Measurements from ENCODE around the gene ATXN7L1. TPM values are rescaled to one million over a fixed set of nuclear protein-coding genes. Genes with fewer than 3 reads are reported as not detected.
A peak's percentile ranks its signal among the peaks of the same experiment; 100 is the strongest.

The ATXN7L1 gene, protein sequence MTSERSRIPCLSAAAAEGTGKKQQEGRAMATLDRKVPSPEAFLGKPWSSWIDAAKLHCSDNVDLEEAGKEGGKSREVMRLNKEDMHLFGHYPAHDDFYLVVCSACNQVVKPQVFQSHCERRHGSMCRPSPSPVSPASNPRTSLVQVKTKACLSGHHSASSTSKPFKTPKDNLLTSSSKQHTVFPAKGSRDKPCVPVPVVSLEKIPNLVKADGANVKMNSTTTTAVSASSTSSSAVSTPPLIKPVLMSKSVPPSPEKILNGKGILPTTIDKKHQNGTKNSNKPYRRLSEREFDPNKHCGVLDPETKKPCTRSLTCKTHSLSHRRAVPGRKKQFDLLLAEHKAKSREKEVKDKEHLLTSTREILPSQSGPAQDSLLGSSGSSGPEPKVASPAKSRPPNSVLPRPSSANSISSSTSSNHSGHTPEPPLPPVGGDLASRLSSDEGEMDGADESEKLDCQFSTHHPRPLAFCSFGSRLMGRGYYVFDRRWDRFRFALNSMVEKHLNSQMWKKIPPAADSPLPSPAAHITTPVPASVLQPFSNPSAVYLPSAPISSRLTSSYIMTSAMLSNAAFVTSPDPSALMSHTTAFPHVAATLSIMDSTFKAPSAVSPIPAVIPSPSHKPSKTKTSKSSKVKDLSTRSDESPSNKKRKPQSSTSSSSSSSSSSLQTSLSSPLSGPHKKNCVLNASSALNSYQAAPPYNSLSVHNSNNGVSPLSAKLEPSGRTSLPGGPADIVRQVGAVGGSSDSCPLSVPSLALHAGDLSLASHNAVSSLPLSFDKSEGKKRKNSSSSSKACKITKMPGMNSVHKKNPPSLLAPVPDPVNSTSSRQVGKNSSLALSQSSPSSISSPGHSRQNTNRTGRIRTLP
- 3.5 and 4.0 TPM in 2 replicates for total RNA-seq

GRCh38 chr7:105876091-105876963 is at the start of gene ATXN7L1:
Gene ATXN7L1, minus strand, starts transcription at chr7:105876599. Its CDS starts 41 bp downstream, at chr7:105876558.
- DNase-seq (ENCODE audit: low read depth in 2 of 2): peak; percentile 84 to 98

DNA sequence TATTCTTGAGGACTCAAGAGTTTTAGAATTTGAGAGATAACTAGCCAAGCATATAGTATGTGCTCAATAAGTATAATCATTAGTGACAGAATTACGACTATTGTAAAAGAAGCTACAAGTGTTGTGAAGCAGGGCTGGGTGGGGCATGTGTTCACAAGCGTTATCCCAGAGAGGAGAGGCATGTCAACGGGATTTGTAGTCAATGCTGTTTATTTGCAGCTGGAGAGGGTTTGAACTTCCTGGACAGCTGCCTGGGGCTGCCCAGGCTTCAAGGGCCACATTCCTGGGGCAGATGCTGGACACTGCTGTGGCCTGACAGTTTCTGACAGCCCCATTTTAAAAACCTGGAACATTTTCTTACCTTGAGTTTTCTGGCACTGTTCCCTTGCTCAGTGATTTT is 49.7 kb upstream of the ATXN7L1 start:
- DNase-seq (ENCODE audit: low read depth in 2 of 2): no peak

- no peak for DNase-seq (ENCODE audit: low read depth in 2 of 2)
Measured at GRCh38 chr7:105924945-105925344, 48.5 kb upstream of the ATXN7L1 start.

DNA sequence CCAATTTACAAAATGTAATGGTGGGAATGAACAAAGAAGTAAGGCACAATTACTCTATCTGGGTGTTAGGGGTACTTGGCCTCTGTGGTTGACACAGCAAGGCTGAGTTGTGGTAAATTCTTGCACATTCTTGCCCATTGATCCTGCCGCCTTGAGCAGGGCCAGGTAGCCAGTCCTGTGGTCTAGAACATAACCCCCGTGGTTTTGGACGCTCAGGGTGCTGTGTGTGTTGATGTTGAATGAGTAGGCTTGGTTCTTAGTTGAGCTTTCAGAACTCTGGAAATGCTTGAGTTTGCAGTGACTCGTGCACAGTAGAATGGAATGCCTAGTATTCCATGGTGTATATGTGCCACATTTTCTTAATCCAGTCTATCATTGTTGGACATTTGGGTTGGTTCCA is 44.4 kb upstream of the ATXN7L1 start:
- DNase-seq (ENCODE audit: low read depth in 2 of 2): no peak

DNA sequence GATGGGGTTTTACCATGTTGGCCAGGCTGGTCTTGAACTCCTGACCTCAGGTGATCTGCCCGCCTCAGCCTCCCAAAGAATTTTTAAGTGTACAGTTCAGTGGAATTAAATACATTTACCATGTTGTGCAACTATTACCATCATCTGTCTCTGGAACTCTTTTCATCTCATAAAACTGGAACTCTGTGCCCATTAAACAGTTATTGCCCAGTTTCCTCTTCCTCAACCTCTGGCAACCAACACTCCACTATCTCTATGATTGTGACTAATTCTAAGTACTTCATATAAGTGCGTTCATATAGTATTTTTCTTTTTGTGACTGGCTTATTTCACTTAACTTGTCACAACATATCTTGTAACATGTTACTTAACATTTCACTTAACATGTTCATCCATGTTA is 41.3 kb upstream of the ATXN7L1 start:
- no peak for DNase-seq (ENCODE audit: low read depth in 2 of 2)

- DNase-seq (ENCODE audit: low read depth in 2 of 2): no peak
Measured at GRCh38 chr7:105916603-105917002, 40.2 kb upstream of the ATXN7L1 start.

DNA sequence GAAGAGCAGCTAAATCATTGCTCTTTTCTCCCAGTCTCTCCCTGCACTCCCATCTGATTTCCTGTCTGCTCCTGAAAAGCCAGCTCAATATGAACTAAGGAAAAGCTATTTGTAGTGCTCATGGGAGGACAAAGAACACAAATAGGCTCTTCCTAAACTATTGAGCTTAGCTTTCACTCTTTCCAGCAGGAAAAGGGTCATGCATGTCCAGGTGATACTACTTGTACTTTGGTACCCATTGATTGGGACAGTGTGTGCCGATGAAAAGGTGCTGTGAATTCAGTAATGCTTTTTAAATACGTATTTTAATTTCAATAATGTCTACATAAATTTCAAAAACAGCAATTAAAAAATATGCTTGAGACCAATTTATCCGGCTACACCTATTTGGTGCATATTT is 37.5 kb upstream of the ATXN7L1 start:
- DNase-seq (ENCODE audit: low read depth in 2 of 2): no peak

DNA sequence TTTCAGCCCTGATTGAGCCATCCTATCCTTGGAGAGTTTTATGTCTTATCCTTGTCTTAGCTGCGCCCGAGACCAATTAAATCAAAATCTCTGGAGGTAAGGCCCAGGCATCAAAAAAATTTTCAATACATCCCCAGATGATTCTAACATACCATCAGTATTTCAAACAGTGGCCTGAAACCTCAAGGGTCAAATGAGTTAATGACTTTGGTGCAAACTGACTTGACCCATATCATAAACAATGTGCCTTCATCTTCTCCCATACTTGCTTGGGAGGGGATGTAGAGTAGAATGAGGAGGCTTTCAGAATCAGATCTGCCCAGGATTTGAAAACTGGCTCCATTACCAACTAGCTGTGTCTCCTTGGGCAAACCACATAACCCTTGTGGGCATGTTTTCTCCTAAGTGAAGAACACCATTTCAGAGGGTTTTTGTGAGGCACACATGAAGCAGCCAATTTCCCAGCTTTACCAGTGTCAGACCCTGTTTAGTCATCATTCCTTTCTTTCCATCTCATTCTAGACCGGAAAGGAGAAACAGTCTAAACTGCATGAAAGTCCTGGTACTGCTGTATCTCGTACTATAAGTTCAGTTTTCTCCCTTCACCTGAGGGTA is 35.7 kb upstream of the ATXN7L1 start:
- no peak for DNase-seq (ENCODE audit: low read depth in 2 of 2)

DNA sequence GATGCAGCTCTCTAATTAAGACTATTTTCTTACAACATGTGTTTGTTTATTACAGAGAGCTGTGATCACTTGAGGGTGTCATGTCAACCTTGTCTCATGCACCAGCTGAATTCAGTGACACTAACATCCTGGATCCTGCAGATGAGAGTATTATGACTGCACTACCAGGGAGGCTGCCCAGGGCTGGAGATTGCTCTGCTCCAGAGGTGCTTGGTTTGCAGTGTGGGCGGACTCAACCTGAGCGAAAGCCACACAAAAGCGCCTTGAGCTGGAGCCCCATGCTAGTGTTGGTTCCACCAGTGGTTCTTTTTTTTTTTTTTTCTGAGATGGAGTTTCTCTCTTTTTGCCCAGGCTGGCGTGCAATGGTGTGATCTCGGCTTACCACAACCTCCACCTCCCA is 33.8 kb upstream of the ATXN7L1 start:
- no peak for DNase-seq (ENCODE audit: low read depth in 2 of 2)

DNA sequence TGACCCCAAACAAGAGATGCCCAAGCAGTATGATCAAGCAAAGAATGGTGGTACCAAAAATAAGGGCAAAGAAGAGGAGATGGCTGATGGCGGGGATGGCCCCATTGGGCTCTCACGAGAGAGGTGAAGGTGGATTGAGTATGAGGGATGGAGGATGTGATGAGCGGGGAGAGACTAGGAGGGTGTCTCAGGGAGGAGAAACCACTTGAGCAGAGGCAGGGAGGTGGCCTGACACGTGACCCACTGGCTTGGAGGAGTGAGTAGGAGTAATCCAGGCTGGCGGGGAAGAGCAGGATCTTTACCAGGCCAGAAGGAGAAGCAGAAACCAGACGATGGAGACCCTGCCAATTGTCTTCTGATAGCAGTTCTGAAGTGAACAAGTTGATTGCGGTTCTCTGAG is 33.3 kb upstream of the ATXN7L1 start:
- no peak for DNase-seq (ENCODE audit: low read depth in 2 of 2)

DNA sequence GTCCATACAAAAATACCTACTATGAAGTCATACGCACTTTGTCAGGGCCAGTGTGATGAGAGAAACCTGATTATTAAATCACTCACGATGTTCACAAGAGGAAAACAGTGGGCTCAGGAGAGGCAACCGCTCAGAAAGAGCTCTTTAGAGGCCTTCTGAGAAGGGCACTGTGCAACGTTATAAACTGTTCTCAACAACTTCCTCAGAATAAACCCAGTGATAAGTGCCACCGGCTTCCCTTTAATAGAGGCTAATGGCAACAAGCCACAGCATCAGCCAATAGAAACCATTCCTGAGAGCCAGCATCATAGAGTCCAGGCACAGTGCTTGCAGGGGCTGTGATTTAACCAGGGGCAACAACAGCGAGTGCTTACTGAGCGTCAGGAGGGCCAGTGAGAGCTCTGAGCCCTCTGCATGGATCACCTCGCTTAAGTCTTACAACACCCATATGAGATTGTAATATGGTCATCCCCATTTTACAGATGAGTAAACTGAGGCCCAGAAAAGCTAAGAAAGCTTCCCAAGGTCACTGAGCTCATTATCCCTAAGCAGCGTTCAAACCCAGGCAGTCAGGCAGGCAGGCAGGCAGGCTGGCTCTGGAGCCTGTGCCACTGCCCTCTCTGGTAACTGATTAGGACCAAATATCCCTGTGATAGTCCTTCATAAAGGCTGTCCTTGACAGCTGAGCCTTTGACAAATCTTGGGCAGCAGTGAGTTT is 30.9 kb upstream of the ATXN7L1 start:
- no peak for DNase-seq (ENCODE audit: low read depth in 2 of 2)

DNA sequence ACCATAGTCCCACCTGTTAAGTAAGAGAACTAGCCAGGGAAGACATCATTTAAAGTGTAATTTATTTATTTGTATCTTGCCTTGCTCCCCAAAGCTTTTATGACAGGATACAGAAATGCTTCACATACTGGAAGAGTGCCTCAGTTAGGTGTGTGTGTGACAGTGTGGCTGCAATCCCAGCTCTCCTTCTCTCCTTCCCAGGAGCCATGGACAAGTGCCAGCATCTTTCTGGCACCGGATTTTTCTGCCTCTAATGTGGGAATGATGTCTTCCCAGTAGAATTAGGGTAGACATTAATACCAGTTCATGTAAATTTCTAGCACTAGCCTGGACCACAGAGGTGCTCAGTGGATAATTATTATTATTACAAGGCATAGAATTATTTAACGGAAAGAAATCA is 30.3 kb upstream of the ATXN7L1 start:
- no peak for DNase-seq (ENCODE audit: low read depth in 2 of 2)

- no peak for DNase-seq (ENCODE audit: low read depth in 2 of 2)
Measured at GRCh38 chr7:105905910-105906568, 29.6 kb upstream of the ATXN7L1 start.

GRCh38 chr7:105905209-105905909 is 29.0 kb upstream of the ATXN7L1 start:
- no peak for DNase-seq (ENCODE audit: low read depth in 2 of 2)

DNA sequence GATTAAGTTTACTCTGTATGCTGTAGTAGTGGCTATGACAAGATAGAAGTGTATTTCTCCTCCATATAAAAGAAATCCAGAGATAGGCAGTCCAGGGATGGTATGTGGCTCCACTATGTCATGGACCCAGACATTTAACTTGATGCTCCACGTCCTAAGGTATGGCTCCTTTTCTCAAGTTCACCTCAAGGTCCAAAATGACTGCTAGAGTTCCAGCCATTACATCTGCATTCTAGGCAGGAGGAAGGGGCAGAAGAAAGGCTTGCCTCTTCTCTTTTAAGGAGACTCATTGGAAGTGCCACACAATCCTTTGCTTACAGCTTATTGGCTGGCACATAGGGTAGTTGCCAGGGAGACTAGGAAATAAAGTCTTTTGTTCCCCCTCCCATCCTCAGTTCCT is 27.7 kb upstream of the ATXN7L1 start:
- DNase-seq (ENCODE audit: low read depth in 2 of 2): no peak

GRCh38 chr7:105902325-105902911 is 26.0 kb upstream of the ATXN7L1 start:
- DNase-seq (ENCODE audit: low read depth in 2 of 2): no peak

- no peak for DNase-seq (ENCODE audit: low read depth in 2 of 2)
Measured at GRCh38 chr7:105897999-105898398, 21.6 kb upstream of the ATXN7L1 start.

GRCh38 chr7:105896407-105896911 is 20.1 kb upstream of the ATXN7L1 start:
- no peak for DNase-seq (ENCODE audit: low read depth in 2 of 2)

DNA sequence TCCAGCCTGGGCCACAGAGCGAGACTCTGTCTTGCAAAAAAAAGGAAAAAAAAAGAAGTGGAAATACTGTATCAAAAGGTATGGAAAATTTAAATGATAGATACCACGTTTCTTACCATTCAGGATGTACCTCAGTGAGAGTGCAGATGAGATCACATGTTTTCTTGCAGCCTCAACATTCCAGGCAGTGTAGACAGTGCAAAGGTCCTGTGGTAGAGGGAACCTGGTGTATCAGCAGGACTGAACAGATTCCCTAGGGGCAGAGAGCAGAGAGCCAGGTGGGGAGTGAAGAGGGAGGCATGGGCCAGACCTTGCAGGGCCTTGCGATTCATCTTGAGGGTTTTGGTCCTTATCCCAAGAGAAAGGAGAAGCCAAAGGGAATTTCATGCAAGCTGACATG is 17.7 kb upstream of the ATXN7L1 start:
- DNase-seq (ENCODE audit: low read depth in 2 of 2): no peak

All from dermis microvascular lymphatic vessel endothelial cell (primary cell).